DND-41 (cell line): ENCODE measurements around the gene FMO4.

Source experiments
- EZH2 ChIP-seq: IDR thresholded peaks from 3 replicates; pipeline ENCODE4 v1.6.1; 2012; ENCODE audit warnings: borderline replicate concordance, low read depth, mild to moderate bottlenecking, moderate library complexity, low read length, inconsistent platforms; ENCODE audit not compliant: severe bottlenecking
- TF ChIP-seq, protein P1 (sequence below): IDR thresholded peaks from 2 replicates; pipeline ENCODE4 v1.5.1; 2012; ENCODE audit warnings: borderline replicate concordance, low read length, moderate library complexity, mild to moderate bottlenecking; ENCODE audit not compliant: poor library complexity, severe bottlenecking; ENCODE audit errors: extremely low read depth

DNA sequence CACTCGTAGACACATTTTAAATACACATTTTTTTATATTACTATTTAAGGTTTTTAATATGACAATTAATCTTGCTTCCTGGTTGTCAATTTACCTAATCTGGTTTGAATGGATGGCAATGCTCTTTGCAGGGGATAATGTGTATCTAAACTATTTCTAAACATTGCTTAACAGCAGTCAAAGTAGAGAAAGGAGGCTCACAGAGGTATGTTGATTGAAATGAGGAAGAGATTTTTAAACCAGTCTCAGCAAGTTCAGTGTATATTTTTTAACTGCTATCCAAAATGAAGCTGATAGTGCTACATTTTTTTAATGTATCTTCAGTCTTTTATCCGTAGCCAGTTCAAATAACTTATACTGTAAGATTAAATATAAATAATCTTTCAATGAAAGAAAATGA, 48.3 kb upstream of the FMO4 start:
- TF ChIP-seq, protein P1, sequence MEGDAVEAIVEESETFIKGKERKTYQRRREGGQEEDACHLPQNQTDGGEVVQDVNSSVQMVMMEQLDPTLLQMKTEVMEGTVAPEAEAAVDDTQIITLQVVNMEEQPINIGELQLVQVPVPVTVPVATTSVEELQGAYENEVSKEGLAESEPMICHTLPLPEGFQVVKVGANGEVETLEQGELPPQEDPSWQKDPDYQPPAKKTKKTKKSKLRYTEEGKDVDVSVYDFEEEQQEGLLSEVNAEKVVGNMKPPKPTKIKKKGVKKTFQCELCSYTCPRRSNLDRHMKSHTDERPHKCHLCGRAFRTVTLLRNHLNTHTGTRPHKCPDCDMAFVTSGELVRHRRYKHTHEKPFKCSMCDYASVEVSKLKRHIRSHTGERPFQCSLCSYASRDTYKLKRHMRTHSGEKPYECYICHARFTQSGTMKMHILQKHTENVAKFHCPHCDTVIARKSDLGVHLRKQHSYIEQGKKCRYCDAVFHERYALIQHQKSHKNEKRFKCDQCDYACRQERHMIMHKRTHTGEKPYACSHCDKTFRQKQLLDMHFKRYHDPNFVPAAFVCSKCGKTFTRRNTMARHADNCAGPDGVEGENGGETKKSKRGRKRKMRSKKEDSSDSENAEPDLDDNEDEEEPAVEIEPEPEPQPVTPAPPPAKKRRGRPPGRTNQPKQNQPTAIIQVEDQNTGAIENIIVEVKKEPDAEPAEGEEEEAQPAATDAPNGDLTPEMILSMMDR, result no peak
- TF ChIP-seq EZH2, result no peak
